HG02981 (cell line): Measurements from ENCODE around the gene FARS2.

Experiments
- ATAC-seq: cut with Tn5 transposase; IDR thresholded peaks from one replicate; pipeline ENCODE4 v1.9.1; 2021; ENCODE audit warnings: mild to moderate bottlenecking, moderate library complexity; ENCODE audit not compliant: unreplicated experiment

FARS2 gene

GRCh38 chr6:5316951-5317350 lies 55.6 kb downstream of the FARS2 start:
- no peak for ATAC-seq

- no peak for ATAC-seq
These were observed 57.4 kb downstream of the FARS2 start for GRCh38 chr6:5318617-5319272.

DNA sequence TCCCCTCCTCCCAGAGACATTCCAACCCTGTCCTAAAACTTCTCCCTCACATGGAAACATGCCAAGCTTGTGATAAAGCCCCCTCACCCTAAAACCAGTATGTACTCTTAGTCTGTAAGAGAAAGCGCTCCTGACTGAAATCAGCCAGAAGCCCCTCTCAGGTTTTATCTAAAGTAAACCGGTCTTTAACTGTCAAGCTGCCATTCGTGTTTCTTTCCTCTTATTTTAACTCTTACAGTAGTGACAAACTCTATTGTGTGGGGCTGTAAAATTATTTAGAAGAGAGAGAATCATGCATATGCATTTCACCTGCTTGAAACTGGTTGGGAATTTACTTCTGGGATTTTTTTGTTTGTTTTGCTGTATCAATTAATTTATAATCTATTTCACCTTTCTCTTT lies 62.7 kb downstream of the FARS2 start:
- no peak for ATAC-seq

DNA sequence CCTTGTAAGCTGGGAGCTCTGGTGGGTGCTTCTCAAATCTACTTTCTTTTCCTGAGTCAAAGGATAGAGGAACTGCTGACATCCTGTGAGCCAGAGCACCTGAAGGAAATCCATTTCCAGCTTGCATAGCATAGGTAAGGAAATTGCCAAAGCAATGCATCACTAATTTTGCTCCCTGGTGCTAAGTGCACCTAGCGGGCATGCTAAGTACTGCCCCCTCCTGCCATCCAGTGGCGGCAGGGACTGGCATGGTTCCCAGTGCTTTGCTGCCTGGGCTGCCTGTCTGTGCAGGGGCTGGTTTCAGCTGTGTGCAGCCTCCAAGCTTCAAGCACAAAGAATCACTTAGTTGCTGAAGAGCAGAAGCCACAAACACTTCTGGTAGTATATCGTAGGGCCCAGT lies 63.9 kb downstream of the FARS2 start:
- ATAC-seq = no peak

GRCh38 chr6:5326022-5326641 lies 64.8 kb downstream of the FARS2 start:
- ATAC-seq = no peak

- ATAC-seq = no peak
These were observed 67.5 kb downstream of the FARS2 start for GRCh38 chr6:5328800-5329199.

DNA sequence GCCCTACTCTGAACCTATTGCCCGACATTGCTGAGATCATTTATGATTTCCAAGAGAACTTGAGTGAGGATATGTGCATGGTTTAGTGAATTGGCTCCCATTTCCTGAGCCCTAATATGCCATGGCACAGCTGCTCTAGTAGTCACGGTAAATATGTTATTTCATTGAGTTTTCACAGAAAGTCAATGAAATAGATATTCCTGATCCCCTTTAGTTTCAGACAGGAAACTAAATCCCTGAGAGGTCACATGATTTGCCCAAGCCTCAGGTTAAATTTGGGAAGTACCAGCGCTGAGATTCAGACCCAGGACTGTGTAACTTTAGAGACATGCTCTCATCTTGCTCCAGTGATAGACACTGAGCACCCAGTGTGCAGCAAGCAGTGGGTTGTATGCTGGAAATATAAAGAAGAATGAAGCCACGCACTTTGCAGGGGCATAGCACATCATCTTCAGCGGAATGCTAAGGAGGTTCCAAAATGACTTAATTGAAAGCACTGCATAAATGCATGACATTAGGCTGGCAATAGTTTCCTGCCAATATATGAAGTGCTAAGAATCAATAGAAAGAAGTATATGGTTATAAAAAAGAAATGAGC lies 70.6 kb downstream of the FARS2 start:
- no peak for ATAC-seq

DNA sequence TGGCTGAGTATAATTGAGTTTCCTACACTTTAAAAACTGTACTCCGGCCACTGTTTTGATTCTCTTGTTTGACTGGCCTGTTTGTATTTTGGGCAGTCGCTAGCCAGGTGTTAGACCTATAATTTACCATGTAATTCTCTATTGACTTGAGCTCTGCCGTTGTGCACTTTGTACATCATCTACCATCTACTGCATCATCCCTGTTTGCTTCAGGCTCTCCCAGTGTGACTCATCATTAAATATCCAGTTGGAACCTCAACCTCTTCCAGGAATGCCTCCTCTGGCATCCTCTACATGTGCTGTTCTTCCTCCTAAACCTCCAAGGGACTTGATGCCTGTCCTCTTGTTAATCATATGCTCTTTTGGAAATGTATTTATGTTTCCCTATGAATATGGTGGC lies 72.3 kb downstream of the FARS2 start:
- ATAC-seq = no peak

DNA sequence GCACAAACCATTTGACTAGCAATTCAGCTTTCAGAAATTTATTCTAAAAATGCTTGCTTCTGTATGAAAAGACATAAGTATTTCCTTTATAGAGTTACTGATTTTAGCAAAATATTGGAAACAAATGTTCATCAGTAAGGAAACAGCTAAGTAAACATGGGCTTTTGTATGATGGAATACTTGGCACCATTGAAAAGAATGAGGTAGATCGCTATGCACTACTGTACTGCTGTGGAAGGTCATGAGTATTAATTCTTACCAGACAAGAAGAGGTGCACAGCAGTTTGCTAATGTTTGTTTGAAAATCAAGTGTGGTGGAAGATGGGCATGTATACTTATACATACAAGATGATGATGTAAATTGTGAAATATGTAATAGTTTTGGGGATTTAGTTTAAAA lies 73.0 kb downstream of the FARS2 start:
- no peak for ATAC-seq

- no peak for ATAC-seq
These were observed 73.7 kb downstream of the FARS2 start for GRCh38 chr6:5335020-5335419.

DNA sequence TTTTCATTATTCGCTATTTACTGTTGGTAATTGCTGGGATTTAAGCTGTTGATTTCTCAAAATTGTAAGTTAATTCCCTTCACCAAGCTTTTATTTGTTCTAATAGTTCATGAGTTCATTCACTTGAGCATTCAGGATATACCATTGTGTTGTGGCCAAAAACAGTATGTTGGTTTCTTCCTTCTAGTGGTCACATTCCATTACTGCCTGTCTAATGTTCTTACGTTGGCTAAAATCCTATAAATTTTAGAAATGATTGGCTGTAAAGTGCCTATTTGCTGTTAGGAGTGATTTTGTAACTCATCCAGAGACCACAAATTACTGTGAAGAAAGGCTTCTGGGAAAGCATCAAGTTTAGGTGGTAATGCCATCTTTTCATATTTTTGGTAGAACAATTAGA lies 76.3 kb downstream of the FARS2 start:
- no peak for ATAC-seq

GRCh38 chr6:5338177-5338960 lies 77.1 kb downstream of the FARS2 start:
- ATAC-seq = no peak

- ATAC-seq = no peak
These were observed 78.5 kb downstream of the FARS2 start for GRCh38 chr6:5339786-5340185.

- no peak for ATAC-seq
These were observed 80.5 kb downstream of the FARS2 start for GRCh38 chr6:5341845-5342244.

GRCh38 chr6:5343998-5344397 lies 82.7 kb downstream of the FARS2 start:
- ATAC-seq = no peak

- no peak for ATAC-seq
These were observed 84.0 kb downstream of the FARS2 start for GRCh38 chr6:5345324-5345723.

- no peak for ATAC-seq
These were observed 90.4 kb downstream of the FARS2 start for GRCh38 chr6:5351552-5352210.

DNA sequence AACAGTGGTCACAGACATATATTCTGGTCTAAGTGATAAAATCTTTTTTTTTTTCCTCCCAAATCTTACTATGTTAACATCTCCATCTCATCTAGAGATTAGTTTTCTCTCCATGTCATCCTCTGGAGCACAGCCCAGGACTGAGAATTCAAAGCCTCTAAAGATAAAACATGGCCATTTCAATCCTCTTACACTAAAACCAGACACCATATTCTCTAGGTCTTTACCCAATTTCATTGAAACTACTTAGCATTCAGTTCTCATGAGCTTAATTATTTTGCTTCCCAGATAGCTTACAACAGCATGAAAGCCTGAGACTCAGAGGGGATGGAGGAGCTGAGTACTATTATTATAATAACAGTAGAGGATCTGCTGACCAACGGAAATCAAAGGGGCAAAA lies 92.7 kb downstream of the FARS2 start:
- ATAC-seq = no peak

- ATAC-seq = no peak
These were observed 96.2 kb downstream of the FARS2 start for GRCh38 chr6:5357486-5357885.

GRCh38 chr6:5359417-5359816 lies 98.1 kb downstream of the FARS2 start:
- ATAC-seq = no peak

- no peak for ATAC-seq
These were observed 100.1 kb downstream of the FARS2 start for GRCh38 chr6:5361396-5361795.
